ENCODE data around the gene ATAD3C. TPM values are rescaled to one million over a fixed set of nuclear protein-coding genes. Genes with fewer than 3 reads are reported as not detected.

The ATAD3C gene
- total and polyA plus RNA-seq, 2 experiments from 2014 or later, result 0.45 to 1.3 TPM

DNA sequence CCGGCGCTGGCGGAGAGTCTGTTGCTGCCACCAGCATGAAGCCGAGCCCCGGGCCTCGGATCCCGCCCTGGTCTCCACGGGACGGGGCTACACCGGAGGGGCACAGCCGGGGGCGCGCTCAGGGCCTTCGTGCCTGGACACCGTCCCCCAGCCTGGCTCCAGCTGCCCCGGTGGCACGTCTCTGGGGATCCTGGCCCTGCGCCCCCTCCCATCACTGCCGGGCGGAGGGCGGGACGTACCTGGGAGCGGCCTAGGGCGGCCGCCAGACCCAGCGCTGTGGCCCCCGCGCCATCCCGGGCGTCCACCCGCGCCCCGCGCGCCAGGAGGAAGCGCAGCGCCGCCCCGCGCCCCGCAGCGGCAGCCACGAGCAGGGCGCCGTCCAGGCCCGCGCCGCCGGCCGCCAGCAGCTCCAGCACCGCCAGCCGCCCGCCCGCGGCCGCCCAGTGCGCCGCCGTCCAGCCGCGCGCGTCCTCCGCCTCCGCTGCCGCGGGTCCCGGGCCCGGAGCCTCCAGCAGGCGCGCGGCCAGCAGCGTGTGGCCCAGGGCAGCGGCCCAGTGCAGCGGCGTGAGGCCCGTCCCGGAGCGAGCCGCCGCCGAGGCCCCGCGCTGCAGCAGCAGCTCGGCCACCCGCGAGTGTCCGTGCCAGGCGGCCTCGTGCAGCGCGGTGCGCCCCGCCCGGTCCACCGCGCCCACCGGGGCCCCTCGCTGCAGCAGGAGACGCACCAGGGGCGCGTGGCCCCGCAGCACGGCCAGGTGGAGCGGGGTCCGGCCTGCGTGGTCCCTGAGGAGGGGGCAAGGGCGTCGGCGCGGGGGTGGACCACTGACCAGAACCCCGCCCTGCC is 29.5 kb upstream of the ATAD3C start:
- Histone ChIP-seq H3K27me3 (ENCODE audit: insufficient read depth) (0 out of 2 replicates have a peak, but pooled peaks cover 2% of the 10 kb centered on the region), H2AFZ (peak overlapping the region; percentile 94), H3F3A (replicated peaks; ENCODE audit: low read depth) (0 out of 2 replicates have a peak, but pooled peaks cover 16% of the 10 kb centered on the region), H4K20me1 (replicated peaks; ENCODE audit: insufficient read depth) (no peaks in the 10 kb centered on the region), H3K9me2 (ENCODE audit: insufficient read depth) (no peaks in the 10 kb centered on the region), H3K79me2 (replicated peaks; ENCODE audit: insufficient read depth) (no peaks in the 10 kb centered on the region), H3K27ac (ENCODE audit: low read depth) (no peak overlapping the region), H3K4me1 (ENCODE audit: insufficient read depth) (peaks cover 25% of the 10 kb centered on the region), H3K4me3 (peak overlapping the region; percentile 50; the same call in 1 of the 2 replicates), H3K4me2 (peak overlapping the region; percentile 77), H3K36me3 (ENCODE audit: insufficient read depth) (no peaks in the 10 kb centered on the region)
- no peak overlapping the region for H3K27ac Mint-ChIP-seq
- no peak for TF ChIP-seq JUNB (IDR thresholded peaks at IDR 0.05; ENCODE audit: unreplicated experiment)
- TF ChIP-seq, protein P1, sequence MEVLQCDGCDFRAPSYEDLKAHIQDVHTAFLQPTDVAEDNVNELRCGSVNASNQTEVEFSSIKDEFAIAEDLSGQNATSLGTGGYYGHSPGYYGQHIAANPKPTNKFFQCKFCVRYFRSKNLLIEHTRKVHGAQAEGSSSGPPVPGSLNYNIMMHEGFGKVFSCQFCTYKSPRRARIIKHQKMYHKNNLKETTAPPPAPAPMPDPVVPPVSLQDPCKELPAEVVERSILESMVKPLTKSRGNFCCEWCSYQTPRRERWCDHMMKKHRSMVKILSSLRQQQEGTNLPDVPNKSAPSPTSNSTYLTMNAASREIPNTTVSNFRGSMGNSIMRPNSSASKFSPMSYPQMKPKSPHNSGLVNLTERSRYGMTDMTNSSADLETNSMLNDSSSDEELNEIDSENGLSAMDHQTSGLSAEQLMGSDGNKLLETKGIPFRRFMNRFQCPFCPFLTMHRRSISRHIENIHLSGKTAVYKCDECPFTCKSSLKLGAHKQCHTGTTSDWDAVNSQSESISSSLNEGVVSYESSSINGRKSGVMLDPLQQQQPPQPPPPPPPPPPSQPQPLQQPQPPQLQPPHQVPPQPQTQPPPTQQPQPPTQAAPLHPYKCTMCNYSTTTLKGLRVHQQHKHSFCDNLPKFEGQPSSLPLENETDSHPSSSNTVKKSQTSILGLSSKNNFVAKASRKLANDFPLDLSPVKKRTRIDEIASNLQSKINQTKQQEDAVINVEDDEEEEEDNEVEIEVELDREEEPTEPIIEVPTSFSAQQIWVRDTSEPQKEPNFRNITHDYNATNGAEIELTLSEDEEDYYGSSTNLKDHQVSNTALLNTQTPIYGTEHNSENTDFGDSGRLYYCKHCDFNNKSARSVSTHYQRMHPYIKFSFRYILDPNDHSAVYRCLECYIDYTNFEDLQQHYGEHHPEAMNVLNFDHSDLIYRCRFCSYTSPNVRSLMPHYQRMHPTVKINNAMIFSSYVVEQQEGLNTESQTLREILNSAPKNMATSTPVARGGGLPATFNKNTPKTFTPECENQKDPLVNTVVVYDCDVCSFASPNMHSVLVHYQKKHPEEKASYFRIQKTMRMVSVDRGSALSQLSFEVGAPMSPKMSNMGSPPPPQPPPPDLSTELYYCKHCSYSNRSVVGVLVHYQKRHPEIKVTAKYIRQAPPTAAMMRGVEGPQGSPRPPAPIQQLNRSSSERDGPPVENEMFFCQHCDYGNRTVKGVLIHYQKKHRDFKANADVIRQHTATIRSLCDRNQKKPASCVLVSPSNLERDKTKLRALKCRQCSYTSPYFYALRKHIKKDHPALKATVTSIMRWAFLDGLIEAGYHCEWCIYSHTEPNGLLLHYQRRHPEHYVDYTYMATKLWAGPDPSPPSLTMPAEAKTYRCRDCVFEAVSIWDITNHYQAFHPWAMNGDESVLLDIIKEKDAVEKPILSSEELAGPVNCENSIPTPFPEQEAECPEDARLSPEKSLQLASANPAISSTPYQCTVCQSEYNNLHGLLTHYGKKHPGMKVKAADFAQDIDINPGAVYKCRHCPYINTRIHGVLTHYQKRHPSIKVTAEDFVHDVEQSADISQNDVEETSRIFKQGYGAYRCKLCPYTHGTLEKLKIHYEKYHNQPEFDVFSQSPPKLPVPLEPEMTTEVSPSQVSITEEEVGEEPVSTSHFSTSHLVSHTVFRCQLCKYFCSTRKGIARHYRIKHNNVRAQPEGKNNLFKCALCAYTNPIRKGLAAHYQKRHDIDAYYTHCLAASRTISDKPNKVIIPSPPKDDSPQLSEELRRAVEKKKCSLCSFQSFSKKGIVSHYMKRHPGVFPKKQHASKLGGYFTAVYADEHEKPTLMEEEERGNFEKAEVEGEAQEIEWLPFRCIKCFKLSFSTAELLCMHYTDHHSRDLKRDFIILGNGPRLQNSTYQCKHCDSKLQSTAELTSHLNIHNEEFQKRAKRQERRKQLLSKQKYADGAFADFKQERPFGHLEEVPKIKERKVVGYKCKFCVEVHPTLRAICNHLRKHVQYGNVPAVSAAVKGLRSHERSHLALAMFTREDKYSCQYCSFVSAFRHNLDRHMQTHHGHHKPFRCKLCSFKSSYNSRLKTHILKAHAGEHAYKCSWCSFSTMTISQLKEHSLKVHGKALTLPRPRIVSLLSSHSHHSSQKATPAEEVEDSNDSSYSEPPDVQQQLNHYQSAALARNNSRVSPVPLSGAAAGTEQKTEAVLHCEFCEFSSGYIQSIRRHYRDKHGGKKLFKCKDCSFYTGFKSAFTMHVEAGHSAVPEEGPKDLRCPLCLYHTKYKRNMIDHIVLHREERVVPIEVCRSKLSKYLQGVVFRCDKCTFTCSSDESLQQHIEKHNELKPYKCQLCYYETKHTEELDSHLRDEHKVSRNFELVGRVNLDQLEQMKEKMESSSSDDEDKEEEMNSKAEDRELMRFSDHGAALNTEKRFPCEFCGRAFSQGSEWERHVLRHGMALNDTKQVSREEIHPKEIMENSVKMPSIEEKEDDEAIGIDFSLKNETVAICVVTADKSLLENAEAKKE (CRISPR knock-in tag; IDR thresholded peaks at IDR 0.05), result no peak
- TF ChIP-seq ZNF114 (CRISPR knock-in tag; IDR thresholded peaks at IDR 0.05), result no peak
- no peak for TF ChIP-seq NANOG (IDR thresholded peaks at IDR 0.05; ENCODE audit: borderline replicate concordance)
- no peak for TF ChIP-seq EZH2 (IDR thresholded peaks at IDR 0.05; ENCODE audit: low read depth, unreplicated experiment)
- TF ChIP-seq, protein P2, sequence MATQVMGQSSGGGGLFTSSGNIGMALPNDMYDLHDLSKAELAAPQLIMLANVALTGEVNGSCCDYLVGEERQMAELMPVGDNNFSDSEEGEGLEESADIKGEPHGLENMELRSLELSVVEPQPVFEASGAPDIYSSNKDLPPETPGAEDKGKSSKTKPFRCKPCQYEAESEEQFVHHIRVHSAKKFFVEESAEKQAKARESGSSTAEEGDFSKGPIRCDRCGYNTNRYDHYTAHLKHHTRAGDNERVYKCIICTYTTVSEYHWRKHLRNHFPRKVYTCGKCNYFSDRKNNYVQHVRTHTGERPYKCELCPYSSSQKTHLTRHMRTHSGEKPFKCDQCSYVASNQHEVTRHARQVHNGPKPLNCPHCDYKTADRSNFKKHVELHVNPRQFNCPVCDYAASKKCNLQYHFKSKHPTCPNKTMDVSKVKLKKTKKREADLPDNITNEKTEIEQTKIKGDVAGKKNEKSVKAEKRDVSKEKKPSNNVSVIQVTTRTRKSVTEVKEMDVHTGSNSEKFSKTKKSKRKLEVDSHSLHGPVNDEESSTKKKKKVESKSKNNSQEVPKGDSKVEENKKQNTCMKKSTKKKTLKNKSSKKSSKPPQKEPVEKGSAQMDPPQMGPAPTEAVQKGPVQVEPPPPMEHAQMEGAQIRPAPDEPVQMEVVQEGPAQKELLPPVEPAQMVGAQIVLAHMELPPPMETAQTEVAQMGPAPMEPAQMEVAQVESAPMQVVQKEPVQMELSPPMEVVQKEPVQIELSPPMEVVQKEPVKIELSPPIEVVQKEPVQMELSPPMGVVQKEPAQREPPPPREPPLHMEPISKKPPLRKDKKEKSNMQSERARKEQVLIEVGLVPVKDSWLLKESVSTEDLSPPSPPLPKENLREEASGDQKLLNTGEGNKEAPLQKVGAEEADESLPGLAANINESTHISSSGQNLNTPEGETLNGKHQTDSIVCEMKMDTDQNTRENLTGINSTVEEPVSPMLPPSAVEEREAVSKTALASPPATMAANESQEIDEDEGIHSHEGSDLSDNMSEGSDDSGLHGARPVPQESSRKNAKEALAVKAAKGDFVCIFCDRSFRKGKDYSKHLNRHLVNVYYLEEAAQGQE (IDR thresholded peaks at IDR 0.05; ENCODE audit: unreplicated experiment), result no peak
- DNase-seq (ENCODE audit: low spot score) (peak; percentile 63), ATAC-seq (peak; percentile 40)
- no peaks in the 10 kb centered on the region; the same call in 2 of the 3 replicates for H3K9me3 Mint-ChIP-seq
- no peaks in the 10 kb centered on the region; the same call in 2 of the 3 replicates for H3K36me3 Mint-ChIP-seq (ENCODE audit: low read depth)
- H3K27me3 Mint-ChIP-seq (ENCODE audit: insufficient read depth, low read depth, poor library complexity), result peaks cover 15% of the 10 kb centered on the region
- peak overlapping the region; percentile 52; the same call in 2 of the 3 replicates for H3K4me3 Mint-ChIP-seq
- peaks cover 27% of the 10 kb centered on the region for H3K4me1 Mint-ChIP-seq

Measured in GM23338 (cell line).